ENCODE results near the gene CACNA1G. TPM values are rescaled to one million over a fixed set of nuclear protein-coding genes. Genes with fewer than 3 reads are reported as not detected.

Gene CACNA1G
- total RNA-seq, 1 donor from 2014 or later, result not detected

- Mint-ChIP-seq H3K27me3 (ENCODE audit: unreplicated experiment) (peaks cover 5% of the 10 kb centered on the region), H3K4me3 (ENCODE audit: unreplicated experiment) (no peak overlapping the region), H3K4me1 (ENCODE audit: unreplicated experiment) (peaks cover 12% of the 10 kb centered on the region), H3K27ac (ENCODE audit: unreplicated experiment) (no peak overlapping the region), H3K9me3 (ENCODE audit: unreplicated experiment) (no peaks in the 10 kb centered on the region), H3K36me3 (ENCODE audit: low read depth, unreplicated experiment) (no peaks in the 10 kb centered on the region)
- no peak for TF ChIP-seq CTCF (IDR thresholded peaks at IDR 0.05; ENCODE audit: unreplicated experiment)
- no peak for DNase-seq (ENCODE audit: low spot score)
Observed at GRCh38 chr17:50624321-50624934, 63.9 kb downstream of the CACNA1G start.

GRCh38 chr17:50625032-50625871, 64.7 kb downstream of the CACNA1G start:
- Mint-ChIP-seq H3K9me3 (ENCODE audit: unreplicated experiment) (no peaks in the 10 kb centered on the region), H3K36me3 (ENCODE audit: low read depth, unreplicated experiment) (no peaks in the 10 kb centered on the region), H3K4me3 (ENCODE audit: unreplicated experiment) (no peak overlapping the region), H3K27me3 (ENCODE audit: unreplicated experiment) (peaks cover 5% of the 10 kb centered on the region), H3K4me1 (ENCODE audit: unreplicated experiment) (peaks cover 12% of the 10 kb centered on the region), H3K27ac (ENCODE audit: unreplicated experiment) (no peak overlapping the region)
- no peak for DNase-seq (ENCODE audit: low spot score)
- TF ChIP-seq CTCF (IDR thresholded peaks at IDR 0.05; ENCODE audit: unreplicated experiment), result no peak

GRCh38 chr17:50626037-50626574, 65.6 kb downstream of the CACNA1G start:
- H3K27me3 Mint-ChIP-seq (ENCODE audit: unreplicated experiment), result peaks cover 6% of the 10 kb centered on the region
- H3K4me1 Mint-ChIP-seq (ENCODE audit: unreplicated experiment), result peaks cover 12% of the 10 kb centered on the region
- no peak overlapping the region for H3K27ac Mint-ChIP-seq (ENCODE audit: unreplicated experiment)
- peak; percentile 84 for TF ChIP-seq CTCF (IDR thresholded peaks at IDR 0.05; ENCODE audit: unreplicated experiment)
- DNase-seq (ENCODE audit: low spot score), result peak; percentile 88
- H3K36me3 Mint-ChIP-seq (ENCODE audit: low read depth, unreplicated experiment), result no peaks in the 10 kb centered on the region
- no peak overlapping the region for H3K4me3 Mint-ChIP-seq (ENCODE audit: unreplicated experiment)
- no peaks in the 10 kb centered on the region for H3K9me3 Mint-ChIP-seq (ENCODE audit: unreplicated experiment)

- no peak overlapping the region for H3K27ac Mint-ChIP-seq (ENCODE audit: unreplicated experiment)
- no peak for TF ChIP-seq CTCF (IDR thresholded peaks at IDR 0.05; ENCODE audit: unreplicated experiment)
- peaks cover 18% of the 10 kb centered on the region for H3K4me1 Mint-ChIP-seq (ENCODE audit: unreplicated experiment)
- H3K4me3 Mint-ChIP-seq (ENCODE audit: unreplicated experiment), result no peak overlapping the region
- H3K27me3 Mint-ChIP-seq (ENCODE audit: unreplicated experiment), result peaks cover 2% of the 10 kb centered on the region
- no peak for DNase-seq (ENCODE audit: low spot score)
- H3K9me3 Mint-ChIP-seq (ENCODE audit: unreplicated experiment), result no peaks in the 10 kb centered on the region
- H3K36me3 Mint-ChIP-seq (ENCODE audit: low read depth, unreplicated experiment), result no peaks in the 10 kb centered on the region
Observed at GRCh38 chr17:50627036-50627781, 66.7 kb downstream of the CACNA1G start.
